Uterus (tissue), 4 donors: ENCODE data around the gene UNC13A. TPM values are rescaled to one million over a fixed set of nuclear protein-coding genes. Genes with fewer than 3 reads are reported as not detected.

Source experiments
- DNase-seq, 2 donors: peaks; one replicate each; pipeline ENCODE4 v3.0.0-alpha.2; 2019 to 2020
- H3K27ac ChIP-seq, 2 donors: fragments of 200-600 bp; sonication (generic); 1 replicate in 1 of 2; 2 replicates in 1 of 2; pipeline ENCODE4 v1.5.1; 2016 to 2018
- H3K27me3 ChIP-seq, 2 donors: fragments of 200-600 bp; sonication (generic); one replicate each; pipeline ENCODE4 v1.5.1; 2018 to 2019; ENCODE audit warnings: control low read depth in 1 of 2
- H3K36me3 ChIP-seq, 2 donors: fragments of 200-600 bp; sonication (generic); one replicate each; pipeline ENCODE4 v1.5.1; 2019; ENCODE audit warnings: control low read depth in 1 of 2
- H3K4me1 ChIP-seq, 2 donors: fragments of 200-600 bp; sonication (generic); one replicate each; pipeline ENCODE4 v1.5.1; 2018 to 2019; ENCODE audit warnings: control low read depth in 1 of 2
- H3K4me3 ChIP-seq, 2 donors: fragments of 200-600 bp; sonication (generic); 1 replicate in 1 of 2; 2 replicates in 1 of 2; pipeline ENCODE4 v1.5.1; 2018 to 2019; ENCODE audit warnings: mild to moderate bottlenecking in 1 of 2
- H3K9me3 ChIP-seq, 2 donors: fragments of 200-600 bp; sonication (generic); one replicate each; pipeline ENCODE4 v1.5.1; 2019; ENCODE audit warnings: control low read depth in 1 of 2
- POLR2A ChIP-seq, 2 donors: fragments of 450-650 bp; IDR thresholded peaks; one replicate each; pipeline ENCODE4 v1.6.1; 2016; ENCODE audit warnings: antibody characterized with exemption in 2 of 2, mild to moderate bottlenecking in 1 of 2, moderate library complexity in 1 of 2
- intact Hi-C: fragments of 100-400 bp; cut with DNase I; formaldehyde crosslinking; loops from one replicate; pipeline ENCODE4 v1.15.1; 2023; ENCODE audit warnings: low total_unique reads
- total RNA-seq, 4 donors: library from RNA; depleted of rRNA in 3 of 4; stranded (reverse); fragments of >200 nt in 3 of 4; gene quantifications; one replicate each; pipeline versions ENCODE4 v1.1.0 to v1.2.4, GENCODE V29; 2014 to 2023
- TF ChIP-seq, protein P1 (sequence below), 4 experiments: fragments of 200-600 bp in 2 of 4; fragments of 450-650 bp in 2 of 4; sonication (generic) in 2 of 4; IDR thresholded peaks; one replicate each; pipeline ENCODE4 v1.5.1; 2016 to 2019; ENCODE audit warnings: antibody characterized with exemption in 4 of 4, mild to moderate bottlenecking in 2 of 4, moderate library complexity in 1 of 4
- donor health status: DM: yes; HTN: yes; CAD: no.

Gene UNC13A
- total RNA-seq, 4 donors from 2014 or later = 0.21 to 0.35 (median 0.29) TPM; not detected in 1

DNA sequence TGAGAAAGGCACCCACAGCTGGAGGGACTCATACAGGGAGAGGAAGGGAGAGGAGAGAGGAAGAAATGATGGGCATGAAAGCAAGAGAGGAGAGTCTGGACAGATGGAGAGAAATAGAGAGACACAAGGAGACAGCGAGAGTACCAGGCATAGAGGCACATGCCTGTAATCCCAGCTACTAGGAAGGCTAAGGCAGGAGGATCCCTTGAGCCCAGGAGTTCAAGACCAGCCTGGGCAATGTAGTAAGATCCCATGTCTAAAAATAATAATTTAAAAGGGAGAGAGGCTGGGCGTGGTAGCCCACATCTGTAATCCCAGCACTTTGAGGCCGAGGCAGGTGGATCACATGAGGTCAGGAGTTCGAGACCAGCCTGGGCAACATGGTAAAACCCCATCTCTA is 9.3 kb downstream of the UNC13A start:
- no peaks in the 10 kb centered on the region for H3K4me1 ChIP-seq
- no peaks in the 10 kb centered on the region for H3K9me3 ChIP-seq
- no peak overlapping the region for H3K27ac ChIP-seq
- DNase-seq = no peak
- no peaks in the 10 kb centered on the region for H3K27me3 ChIP-seq
- no peaks in the 10 kb centered on the region for H3K36me3 ChIP-seq
- TF ChIP-seq, protein P1, sequence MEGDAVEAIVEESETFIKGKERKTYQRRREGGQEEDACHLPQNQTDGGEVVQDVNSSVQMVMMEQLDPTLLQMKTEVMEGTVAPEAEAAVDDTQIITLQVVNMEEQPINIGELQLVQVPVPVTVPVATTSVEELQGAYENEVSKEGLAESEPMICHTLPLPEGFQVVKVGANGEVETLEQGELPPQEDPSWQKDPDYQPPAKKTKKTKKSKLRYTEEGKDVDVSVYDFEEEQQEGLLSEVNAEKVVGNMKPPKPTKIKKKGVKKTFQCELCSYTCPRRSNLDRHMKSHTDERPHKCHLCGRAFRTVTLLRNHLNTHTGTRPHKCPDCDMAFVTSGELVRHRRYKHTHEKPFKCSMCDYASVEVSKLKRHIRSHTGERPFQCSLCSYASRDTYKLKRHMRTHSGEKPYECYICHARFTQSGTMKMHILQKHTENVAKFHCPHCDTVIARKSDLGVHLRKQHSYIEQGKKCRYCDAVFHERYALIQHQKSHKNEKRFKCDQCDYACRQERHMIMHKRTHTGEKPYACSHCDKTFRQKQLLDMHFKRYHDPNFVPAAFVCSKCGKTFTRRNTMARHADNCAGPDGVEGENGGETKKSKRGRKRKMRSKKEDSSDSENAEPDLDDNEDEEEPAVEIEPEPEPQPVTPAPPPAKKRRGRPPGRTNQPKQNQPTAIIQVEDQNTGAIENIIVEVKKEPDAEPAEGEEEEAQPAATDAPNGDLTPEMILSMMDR (IDR thresholded peaks at IDR 0.05) = no peak
- TF ChIP-seq POLR2A (IDR thresholded peaks at IDR 0.05) = no peak
- intact Hi-C loops = no loop called here
- H3K4me3 ChIP-seq = no peak overlapping the region

DNA sequence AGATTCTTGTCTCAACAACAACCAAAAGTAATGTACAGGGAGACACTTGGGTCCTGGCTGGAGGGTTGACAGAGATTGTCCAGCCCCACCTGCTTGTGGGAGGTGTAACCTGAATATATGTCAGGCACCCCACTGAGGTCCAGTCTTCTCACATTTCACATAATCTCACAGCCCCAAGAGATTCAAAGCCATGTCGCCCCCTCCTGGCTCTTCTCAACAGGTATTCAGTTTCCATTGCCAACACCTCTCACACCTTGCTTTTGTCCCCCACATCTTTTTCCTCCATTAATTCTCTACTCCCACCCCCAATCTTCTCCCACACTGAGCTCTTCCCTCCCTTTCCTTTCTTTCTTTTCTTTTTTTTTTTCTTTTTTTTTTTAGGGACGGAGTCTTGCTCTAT is 11.2 kb downstream of the UNC13A start:
- TF ChIP-seq POLR2A (IDR thresholded peaks at IDR 0.05) = no peak
- TF ChIP-seq, protein P1 (IDR thresholded peaks at IDR 0.05) = no peak
- Histone ChIP-seq H3K27ac (no peak overlapping the region), H3K36me3 (no peaks in the 10 kb centered on the region), H3K27me3 (no peaks in the 10 kb centered on the region), H3K4me3 (no peak overlapping the region), H3K4me1 (no peaks in the 10 kb centered on the region), H3K9me3 (no peaks in the 10 kb centered on the region)
- intact Hi-C loops = no loop called here
- no peak for DNase-seq

- H3K27ac ChIP-seq = no peak overlapping the region
- DNase-seq = no peak
- TF ChIP-seq, protein P1 (IDR thresholded peaks at IDR 0.05) = no peak
- TF ChIP-seq POLR2A (IDR thresholded peaks at IDR 0.05) = no peak
- H3K9me3 ChIP-seq = no peaks in the 10 kb centered on the region
- intact Hi-C loops = no loop called here
- no peaks in the 10 kb centered on the region for H3K36me3 ChIP-seq
- H3K4me1 ChIP-seq = no peaks in the 10 kb centered on the region
- no peaks in the 10 kb centered on the region for H3K27me3 ChIP-seq
- H3K4me3 ChIP-seq = no peak overlapping the region
Measured at GRCh38 chr19:17676295-17676694, 11.9 kb downstream of the UNC13A start.

- Histone ChIP-seq H3K36me3 (no peaks in the 10 kb centered on the region), H3K27ac (no peak overlapping the region), H3K27me3 (no peaks in the 10 kb centered on the region), H3K9me3 (no peaks in the 10 kb centered on the region), H3K4me1 (no peaks in the 10 kb centered on the region), H3K4me3 (no peak overlapping the region)
- intact Hi-C loops = no loop called here
- DNase-seq = no peak
- no peak for TF ChIP-seq POLR2A (IDR thresholded peaks at IDR 0.05)
- TF ChIP-seq, protein P1 (IDR thresholded peaks at IDR 0.05) = no peak
Measured at GRCh38 chr19:17673937-17674799, 14.0 kb downstream of the UNC13A start.

- no peak overlapping the region for H3K4me3 ChIP-seq
- H3K9me3 ChIP-seq = no peaks in the 10 kb centered on the region
- TF ChIP-seq POLR2A (IDR thresholded peaks at IDR 0.05) = no peak
- TF ChIP-seq, protein P1 (IDR thresholded peaks at IDR 0.05) = no peak
- intact Hi-C loops = no loop called here
- DNase-seq = no peak
- H3K4me1 ChIP-seq = no peaks in the 10 kb centered on the region
- no peaks in the 10 kb centered on the region for H3K36me3 ChIP-seq
- H3K27me3 ChIP-seq = no peaks in the 10 kb centered on the region
- no peak overlapping the region for H3K27ac ChIP-seq
Measured at GRCh38 chr19:17671906-17672305, 16.2 kb downstream of the UNC13A start.
